ENCODE results near the gene RALGDS. TPM values are rescaled to one million over a fixed set of nuclear protein-coding genes. Genes with fewer than 3 reads are reported as not detected.

RALGDS gene
- total RNA-seq, 1 experiment from 2014 or later, result 25.8 TPM

DNA sequence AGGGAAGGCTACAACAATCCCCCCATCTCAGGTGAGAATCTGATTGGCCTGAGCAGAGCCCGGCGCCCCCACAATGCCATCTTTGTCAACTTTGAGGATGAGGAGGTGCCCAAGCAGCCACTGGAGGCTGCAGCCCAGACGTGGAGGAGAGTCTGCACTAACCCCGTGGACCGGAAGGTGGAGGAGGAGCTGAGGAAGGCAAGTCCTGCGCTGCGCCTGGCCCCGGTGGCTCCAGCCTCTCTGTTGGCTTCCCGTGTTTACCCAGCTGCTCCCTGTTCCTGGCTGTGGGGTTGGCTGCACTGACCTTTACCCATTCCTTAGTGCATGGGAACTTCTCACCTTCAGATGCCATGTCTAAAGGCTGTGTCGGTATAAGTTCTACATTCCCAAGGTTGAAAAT, 70.3 kb downstream of the RALGDS start:
- no peak overlapping the region for H3K4me3 ChIP-seq (ENCODE audit: low read depth in 2 of 2, low read length in 2 of 2)
- in situ Hi-C loops (cut with HindIII; ENCODE audit: low pct_unique_long_range_greater_than_20kb, low sequenced_read_pairs), result no loop called here
- no peak for ATAC-seq
- H3K4me1 ChIP-seq (ENCODE audit: control insufficient read depth, insufficient read depth, low read length), result no peaks in the 10 kb centered on the region
- ChIA-PET POLR2A (interaction anchor here (0.6 kb wide), 1 partner anchor 179 kb away, joined by 5 read pairs; no protein-coding TSS in a partner anchor), CTCF (no interaction called here)
- H3K9me3 ChIP-seq (ENCODE audit: control insufficient read depth, insufficient read depth, low read depth, low read length), result no peaks in the 10 kb centered on the region
- DNase-seq (ENCODE audit: low read depth, low spot score), result no peak
- H3K27me3 ChIP-seq (ENCODE audit: control insufficient read depth, insufficient read depth, low read length), result no peaks in the 10 kb centered on the region
- peaks cover 2% of the 10 kb centered on the region; the same call in 1 of the 2 replicates for H3K36me3 ChIP-seq (ENCODE audit: control insufficient read depth, insufficient read depth, low read length)
- BruUV-seq (replicated peaks), result no TSS peak
- no peak overlapping the region for H3K27ac ChIP-seq (ENCODE audit: low read length)
- TF ChIP-seq TCF7L2 (IDR thresholded peaks at IDR 0.05; ENCODE audit: low read depth, low read length), result no peak
- TF ChIP-seq, protein P1, sequence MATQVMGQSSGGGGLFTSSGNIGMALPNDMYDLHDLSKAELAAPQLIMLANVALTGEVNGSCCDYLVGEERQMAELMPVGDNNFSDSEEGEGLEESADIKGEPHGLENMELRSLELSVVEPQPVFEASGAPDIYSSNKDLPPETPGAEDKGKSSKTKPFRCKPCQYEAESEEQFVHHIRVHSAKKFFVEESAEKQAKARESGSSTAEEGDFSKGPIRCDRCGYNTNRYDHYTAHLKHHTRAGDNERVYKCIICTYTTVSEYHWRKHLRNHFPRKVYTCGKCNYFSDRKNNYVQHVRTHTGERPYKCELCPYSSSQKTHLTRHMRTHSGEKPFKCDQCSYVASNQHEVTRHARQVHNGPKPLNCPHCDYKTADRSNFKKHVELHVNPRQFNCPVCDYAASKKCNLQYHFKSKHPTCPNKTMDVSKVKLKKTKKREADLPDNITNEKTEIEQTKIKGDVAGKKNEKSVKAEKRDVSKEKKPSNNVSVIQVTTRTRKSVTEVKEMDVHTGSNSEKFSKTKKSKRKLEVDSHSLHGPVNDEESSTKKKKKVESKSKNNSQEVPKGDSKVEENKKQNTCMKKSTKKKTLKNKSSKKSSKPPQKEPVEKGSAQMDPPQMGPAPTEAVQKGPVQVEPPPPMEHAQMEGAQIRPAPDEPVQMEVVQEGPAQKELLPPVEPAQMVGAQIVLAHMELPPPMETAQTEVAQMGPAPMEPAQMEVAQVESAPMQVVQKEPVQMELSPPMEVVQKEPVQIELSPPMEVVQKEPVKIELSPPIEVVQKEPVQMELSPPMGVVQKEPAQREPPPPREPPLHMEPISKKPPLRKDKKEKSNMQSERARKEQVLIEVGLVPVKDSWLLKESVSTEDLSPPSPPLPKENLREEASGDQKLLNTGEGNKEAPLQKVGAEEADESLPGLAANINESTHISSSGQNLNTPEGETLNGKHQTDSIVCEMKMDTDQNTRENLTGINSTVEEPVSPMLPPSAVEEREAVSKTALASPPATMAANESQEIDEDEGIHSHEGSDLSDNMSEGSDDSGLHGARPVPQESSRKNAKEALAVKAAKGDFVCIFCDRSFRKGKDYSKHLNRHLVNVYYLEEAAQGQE (IDR thresholded peaks at IDR 0.05; ENCODE audit: insufficient read depth in 1 of 2, low read depth in 2 of 2, low read length in 1 of 2), result no peak
- TF ChIP-seq, protein P2, sequence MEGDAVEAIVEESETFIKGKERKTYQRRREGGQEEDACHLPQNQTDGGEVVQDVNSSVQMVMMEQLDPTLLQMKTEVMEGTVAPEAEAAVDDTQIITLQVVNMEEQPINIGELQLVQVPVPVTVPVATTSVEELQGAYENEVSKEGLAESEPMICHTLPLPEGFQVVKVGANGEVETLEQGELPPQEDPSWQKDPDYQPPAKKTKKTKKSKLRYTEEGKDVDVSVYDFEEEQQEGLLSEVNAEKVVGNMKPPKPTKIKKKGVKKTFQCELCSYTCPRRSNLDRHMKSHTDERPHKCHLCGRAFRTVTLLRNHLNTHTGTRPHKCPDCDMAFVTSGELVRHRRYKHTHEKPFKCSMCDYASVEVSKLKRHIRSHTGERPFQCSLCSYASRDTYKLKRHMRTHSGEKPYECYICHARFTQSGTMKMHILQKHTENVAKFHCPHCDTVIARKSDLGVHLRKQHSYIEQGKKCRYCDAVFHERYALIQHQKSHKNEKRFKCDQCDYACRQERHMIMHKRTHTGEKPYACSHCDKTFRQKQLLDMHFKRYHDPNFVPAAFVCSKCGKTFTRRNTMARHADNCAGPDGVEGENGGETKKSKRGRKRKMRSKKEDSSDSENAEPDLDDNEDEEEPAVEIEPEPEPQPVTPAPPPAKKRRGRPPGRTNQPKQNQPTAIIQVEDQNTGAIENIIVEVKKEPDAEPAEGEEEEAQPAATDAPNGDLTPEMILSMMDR (IDR thresholded peaks at IDR 0.05), result no peak
- TF ChIP-seq POLR2AphosphoS5 (IDR thresholded peaks at IDR 0.05; ENCODE audit: low read depth, low read length), result no peak
- TF ChIP-seq SIN3A (IDR thresholded peaks at IDR 0.05; ENCODE audit: borderline replicate concordance, insufficient read depth, low read depth, low read length), result no peak
- intact Hi-C loops (cut with micrococcal nuclease; ENCODE audit: unreplicated experiment), result no loop called here

DNA sequence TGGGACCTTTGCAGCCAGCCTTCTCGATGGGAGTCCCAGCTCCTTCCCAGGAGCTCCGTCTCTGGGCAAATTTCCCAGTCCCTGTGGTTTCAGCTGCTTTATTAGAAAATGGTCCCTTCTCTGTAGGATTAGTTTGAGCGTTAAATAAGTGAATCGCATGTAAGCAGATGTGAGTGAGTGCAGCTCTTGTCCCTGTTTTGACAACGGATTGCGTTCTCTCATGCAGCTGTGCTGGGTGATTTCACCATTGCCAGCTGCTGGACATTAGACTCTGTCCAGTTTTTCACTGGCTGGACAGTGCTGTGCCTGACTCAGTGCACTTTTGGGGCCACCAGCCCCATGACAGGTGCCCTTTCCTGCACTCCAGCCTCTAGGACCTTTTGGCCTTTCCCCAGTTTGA, 70.9 kb downstream of the RALGDS start:
- in situ Hi-C loops (cut with HindIII; ENCODE audit: low pct_unique_long_range_greater_than_20kb, low sequenced_read_pairs) (no loop called here), intact Hi-C loops (cut with micrococcal nuclease; ENCODE audit: unreplicated experiment) (no loop called here)
- no peaks in the 10 kb centered on the region for H3K27me3 ChIP-seq (ENCODE audit: control insufficient read depth, insufficient read depth, low read length)
- no peaks in the 10 kb centered on the region for H3K4me1 ChIP-seq (ENCODE audit: control insufficient read depth, insufficient read depth, low read length)
- POLR2A ChIA-PET, result interaction anchor here (0.6 kb wide), 1 partner anchor 179 kb away, joined by 5 read pairs; no protein-coding TSS in a partner anchor
- peaks cover 2% of the 10 kb centered on the region; the same call in 1 of the 2 replicates for H3K36me3 ChIP-seq (ENCODE audit: control insufficient read depth, insufficient read depth, low read length)
- CTCF ChIA-PET, result no interaction called here
- no TSS peak for BruUV-seq (replicated peaks)
- DNase-seq (ENCODE audit: low read depth, low spot score) (no peak), ATAC-seq (no peak)
- no peak overlapping the region for H3K27ac ChIP-seq (ENCODE audit: low read length)
- TF ChIP-seq, protein P2 (IDR thresholded peaks at IDR 0.05), result no peak
- TF ChIP-seq POLR2AphosphoS5 (IDR thresholded peaks at IDR 0.05; ENCODE audit: low read depth, low read length) (no peak), TCF7L2 (IDR thresholded peaks at IDR 0.05; ENCODE audit: low read depth, low read length) (no peak)
- no peak overlapping the region for H3K4me3 ChIP-seq (ENCODE audit: low read depth in 2 of 2, low read length in 2 of 2)
- H3K9me3 ChIP-seq (ENCODE audit: control insufficient read depth, insufficient read depth, low read depth, low read length), result no peaks in the 10 kb centered on the region
